ENCODE results near the gene NAA25.
"Not testable (repeated sequence)": the region's sequence is repeated elsewhere in the genome, so short reads cannot be mapped to it uniquely, and the experiment has no call there.

NAA25 gene

DNA sequence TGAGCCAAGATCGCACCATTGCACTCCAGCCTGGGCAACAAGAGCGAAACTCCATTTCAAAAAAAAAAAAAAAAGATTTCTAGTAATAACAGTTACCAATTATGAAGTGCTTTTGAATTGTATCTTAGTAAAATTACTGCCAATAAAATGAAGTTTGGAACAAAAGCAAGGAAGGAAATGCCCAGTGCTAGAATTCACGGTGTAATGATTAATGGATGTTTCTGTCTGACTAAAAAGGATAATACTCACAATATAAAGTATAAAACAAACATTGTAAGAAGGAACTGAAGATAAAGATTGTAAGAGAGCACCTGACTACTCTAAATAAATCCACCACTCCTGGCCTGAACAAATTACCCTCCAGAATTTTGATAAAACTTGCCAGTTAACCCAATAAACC is 99.7 kb downstream of the NAA25 start:
- H3K27ac ChIP-seq, result no peak overlapping the region
- TF ChIP-seq, protein P1, sequence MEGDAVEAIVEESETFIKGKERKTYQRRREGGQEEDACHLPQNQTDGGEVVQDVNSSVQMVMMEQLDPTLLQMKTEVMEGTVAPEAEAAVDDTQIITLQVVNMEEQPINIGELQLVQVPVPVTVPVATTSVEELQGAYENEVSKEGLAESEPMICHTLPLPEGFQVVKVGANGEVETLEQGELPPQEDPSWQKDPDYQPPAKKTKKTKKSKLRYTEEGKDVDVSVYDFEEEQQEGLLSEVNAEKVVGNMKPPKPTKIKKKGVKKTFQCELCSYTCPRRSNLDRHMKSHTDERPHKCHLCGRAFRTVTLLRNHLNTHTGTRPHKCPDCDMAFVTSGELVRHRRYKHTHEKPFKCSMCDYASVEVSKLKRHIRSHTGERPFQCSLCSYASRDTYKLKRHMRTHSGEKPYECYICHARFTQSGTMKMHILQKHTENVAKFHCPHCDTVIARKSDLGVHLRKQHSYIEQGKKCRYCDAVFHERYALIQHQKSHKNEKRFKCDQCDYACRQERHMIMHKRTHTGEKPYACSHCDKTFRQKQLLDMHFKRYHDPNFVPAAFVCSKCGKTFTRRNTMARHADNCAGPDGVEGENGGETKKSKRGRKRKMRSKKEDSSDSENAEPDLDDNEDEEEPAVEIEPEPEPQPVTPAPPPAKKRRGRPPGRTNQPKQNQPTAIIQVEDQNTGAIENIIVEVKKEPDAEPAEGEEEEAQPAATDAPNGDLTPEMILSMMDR (IDR thresholded peaks at IDR 0.05), result no peak

DNA sequence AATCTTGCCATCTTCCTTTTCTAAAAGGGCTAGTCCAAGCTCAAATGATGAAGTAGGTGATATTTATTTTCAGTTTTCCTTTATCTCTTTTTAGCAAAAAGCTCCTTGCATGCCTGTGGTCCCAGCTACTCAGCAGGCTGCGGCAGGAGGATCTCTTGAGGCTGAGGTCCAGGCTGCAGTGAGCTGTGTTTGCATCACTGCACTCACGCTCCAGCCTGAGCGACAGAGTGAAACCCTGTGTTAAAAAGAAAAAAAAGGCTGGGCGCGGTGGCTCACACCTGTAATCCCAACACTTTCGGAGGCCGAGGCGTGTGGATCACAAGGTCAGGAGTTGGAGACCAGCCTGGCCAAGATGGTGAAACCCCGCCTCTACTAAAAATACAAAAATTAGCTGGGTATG is 100.6 kb downstream of the NAA25 start:
- Histone ChIP-seq H3K4me3 (no peak overlapping the region), H3K27ac (no peak overlapping the region)
- TF ChIP-seq, protein P1 (IDR thresholded peaks at IDR 0.05), result no peak
- no peak for DNase-seq (ENCODE audit: low spot score)

More for the DNA sequence above, 99.7 kb downstream of the NAA25 start:
- H3K4me3 ChIP-seq, result no peak overlapping the region
- no peak for DNase-seq (ENCODE audit: low spot score)

DNA sequence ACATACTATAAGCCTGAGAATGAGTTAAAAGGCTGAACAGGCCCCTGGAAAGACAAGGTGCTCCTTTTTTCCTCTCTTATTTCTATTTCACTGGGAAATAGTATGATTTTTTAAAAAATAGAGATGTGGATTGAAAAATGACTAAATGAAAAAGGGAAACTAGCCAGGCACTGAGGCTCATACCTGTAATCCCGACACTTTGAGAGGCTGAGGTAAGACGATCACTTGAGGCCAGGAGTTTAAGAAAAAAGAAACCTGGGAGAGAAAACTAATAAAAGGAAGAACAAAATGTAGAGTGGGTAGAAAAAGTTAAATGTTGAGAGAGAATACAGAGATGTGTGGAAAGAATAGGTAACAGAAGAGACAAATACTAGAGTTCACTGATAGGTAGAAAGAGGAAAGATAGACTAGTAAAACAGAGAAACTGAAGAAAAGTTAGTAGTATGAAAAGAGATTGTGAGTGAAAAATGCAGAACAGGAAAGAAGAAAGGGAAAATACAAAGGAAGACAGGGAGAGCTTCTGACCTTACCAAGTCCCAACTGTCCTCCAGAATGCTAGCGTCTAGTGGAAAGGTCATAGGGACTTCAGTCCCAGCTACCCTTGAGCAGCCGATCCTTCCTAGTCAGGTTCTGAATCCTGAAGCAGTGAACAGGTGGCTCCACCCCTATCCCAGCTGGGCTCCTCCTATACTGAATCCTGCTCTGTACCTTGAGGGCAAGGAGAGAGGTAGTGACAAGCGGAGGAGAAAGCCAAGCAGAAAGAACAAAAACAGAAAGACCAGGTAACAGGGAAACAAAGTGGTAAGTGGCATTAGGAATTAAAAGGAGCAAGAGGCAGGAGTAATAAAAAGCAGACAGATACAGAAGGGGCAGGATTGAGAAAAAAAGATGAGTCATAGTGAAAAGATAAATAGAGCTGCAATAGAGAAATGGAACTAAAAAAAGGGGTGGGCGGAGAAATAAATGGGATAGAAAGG is 102.9 kb downstream of the NAA25 start:
- Histone ChIP-seq H3K27ac (no peak overlapping the region), H3K4me3 (no peak overlapping the region)
- no peak for DNase-seq (ENCODE audit: low spot score)
- TF ChIP-seq, protein P1 (IDR thresholded peaks at IDR 0.05), result no peak

DNA sequence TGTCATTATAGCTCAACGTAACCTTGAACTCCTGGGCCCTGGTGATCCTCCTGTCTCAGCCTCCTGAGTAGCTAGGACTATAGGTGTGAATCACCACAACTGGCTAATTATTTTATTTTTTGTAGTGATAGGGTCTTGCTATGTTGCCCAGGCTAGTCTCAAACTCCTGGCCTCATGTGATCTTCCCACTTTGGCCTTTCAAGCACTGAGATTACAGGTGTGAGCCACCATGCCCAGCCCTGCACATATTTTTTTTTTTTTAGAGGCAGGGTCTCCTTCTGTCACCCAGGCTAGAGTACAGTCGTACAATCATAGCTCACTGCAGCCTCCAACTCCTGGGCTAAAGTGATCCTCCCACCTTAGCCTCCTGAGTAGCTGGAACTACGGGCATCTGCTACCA is 104.5 kb downstream of the NAA25 start:
- DNase-seq (ENCODE audit: low spot score), result no peak
- Histone ChIP-seq H3K27ac (no peak overlapping the region), H3K4me3 (no peak overlapping the region)
- TF ChIP-seq, protein P1 (IDR thresholded peaks at IDR 0.05), result no peak

DNA sequence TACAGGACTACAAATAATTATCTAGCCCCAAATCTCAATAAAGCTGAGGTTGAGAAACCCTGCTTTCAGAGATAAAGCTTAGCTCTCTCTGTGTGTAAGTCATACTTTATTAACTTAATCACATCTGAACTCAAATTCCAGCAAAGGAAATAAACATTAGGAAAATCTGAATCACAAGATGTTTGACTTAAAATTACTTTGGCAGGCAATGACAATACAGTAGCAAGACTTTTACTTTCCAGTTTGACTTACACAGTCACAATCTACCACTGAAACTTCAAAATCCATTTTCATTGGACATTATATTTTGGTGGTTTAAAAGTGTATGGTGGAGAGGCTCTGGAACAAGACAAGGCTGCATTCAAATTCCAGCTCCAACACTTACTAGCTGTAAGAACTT is 107.0 kb downstream of the NAA25 start:
- TF ChIP-seq, protein P1 (IDR thresholded peaks at IDR 0.05), result no peak
- H3K4me3 ChIP-seq, result no peak overlapping the region
- DNase-seq (ENCODE audit: low spot score), result no peak
- peak overlapping the region; percentile 57 to 72 for H3K27ac ChIP-seq

DNA sequence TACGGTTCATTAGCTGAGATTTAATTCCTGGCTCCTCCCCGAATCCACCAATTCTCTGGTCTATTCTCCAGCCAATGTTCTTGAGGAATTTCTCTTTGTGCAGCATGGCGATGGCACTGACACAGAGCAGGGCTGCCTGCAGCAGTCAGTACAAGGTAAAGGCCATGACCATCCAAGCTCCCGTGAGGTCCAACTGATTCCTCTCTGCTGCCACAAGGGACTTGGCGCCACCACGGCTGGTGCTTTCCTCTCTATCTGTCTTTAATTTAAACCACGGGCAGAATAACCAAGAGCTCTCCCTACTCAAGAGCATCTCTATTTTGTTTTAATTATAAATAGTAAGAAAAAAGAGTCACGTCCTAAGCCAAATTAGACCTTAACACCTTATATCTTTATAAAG is 107.8 kb downstream of the NAA25 start:
- TF ChIP-seq, protein P1 (IDR thresholded peaks at IDR 0.05), result no peak
- H3K27ac ChIP-seq, result peak overlapping the region; percentile 57 to 72
- H3K4me3 ChIP-seq, result no peak overlapping the region
- no peak for DNase-seq (ENCODE audit: low spot score)

DNA sequence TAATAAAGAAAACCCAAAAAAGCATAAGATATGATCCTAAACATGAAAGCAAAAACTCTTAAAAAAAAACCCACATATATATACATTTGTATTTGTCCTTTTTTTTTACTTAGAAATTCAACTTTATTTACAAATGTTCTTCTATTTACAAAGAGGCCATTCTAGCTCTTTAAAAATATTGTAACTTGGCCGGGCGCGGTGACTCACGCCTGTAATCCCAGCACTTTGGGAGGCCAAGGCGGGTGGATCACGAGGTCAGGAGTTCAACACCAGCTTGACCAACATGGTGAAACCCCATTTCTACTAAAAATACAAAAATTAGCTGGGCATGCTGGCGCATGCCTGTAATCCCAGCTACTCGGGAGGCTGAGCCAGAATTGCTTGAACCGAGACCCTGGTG is 109.5 kb downstream of the NAA25 start:
- H3K27ac ChIP-seq; DNase-seq (ENCODE audit: low spot score); H3K4me3 ChIP-seq: not testable (repeated sequence)

All from coronary artery (tissue), 2 donors.